HG03521 (cell line): ENCODE measurements around the gene CLK2.
"Not testable (repeated sequence)": the region's sequence is repeated elsewhere in the genome, so short reads cannot be mapped to it uniquely, and the experiment has no call there.

ENCODE experiments used
- ATAC-seq: cut with Tn5 transposase; IDR thresholded peaks from one replicate; pipeline ENCODE4 v1.9.1; 2021; ENCODE audit warnings: mild to moderate bottlenecking, moderate library complexity; ENCODE audit not compliant: unreplicated experiment

Gene CLK2

DNA sequence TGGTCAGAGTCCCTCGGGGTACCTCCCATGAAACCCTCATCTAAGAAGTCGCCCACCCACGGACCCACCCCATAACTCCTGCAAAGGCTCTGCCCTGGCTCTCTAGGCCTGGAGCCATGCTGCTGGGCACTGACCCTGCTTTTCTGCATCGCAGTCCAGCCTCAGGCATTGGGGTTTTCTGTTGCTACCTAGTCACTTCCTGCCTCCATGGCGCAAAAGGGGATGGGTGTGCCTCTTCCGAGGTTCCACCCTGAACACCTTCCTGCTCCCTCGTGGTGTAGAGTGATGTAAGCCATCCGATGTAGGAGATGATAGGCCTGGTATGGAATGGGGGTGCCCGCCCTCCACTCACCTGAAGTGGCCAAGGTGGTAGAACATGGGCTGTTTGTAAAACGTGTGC is 58.6 kb downstream of the CLK2 start:
- not testable (repeated sequence) for ATAC-seq
